Measurements from ENCODE around the gene LAMTOR5.

LAMTOR5 gene

DNA sequence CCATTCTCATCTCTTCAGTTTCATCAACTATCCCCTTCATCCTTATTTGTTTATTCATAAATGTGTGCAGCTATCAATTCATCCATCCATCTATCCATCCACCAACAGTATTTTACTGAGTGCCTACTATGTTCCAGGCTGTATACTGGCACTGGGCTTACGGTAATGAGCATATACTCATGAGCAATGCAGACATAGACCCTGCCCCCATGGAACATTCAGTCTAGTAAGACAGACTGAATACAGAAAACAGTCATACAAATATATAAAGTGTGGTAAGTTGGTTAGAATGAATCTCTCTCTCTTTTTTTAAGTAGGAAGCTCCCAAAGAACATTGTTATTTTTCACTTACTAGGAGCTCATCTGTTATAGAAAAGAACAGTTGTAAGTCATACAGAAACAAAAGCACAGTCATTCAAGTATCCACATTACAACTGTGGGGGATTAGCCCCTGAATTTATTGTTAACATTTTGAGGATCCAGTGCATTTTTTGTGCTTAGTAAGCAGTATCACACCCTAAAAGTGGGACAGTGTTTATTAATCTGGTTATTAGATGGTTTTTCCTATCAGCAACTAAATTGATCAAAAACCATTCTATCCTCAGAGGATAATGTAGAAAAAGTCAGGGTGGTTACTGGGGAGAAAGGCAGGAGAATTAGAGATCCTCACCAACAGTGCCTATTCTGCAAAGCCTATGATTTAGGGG is 20.3 kb downstream of the LAMTOR5 start:
- no peak for DNase-seq (ENCODE audit: low read depth in 2 of 2)

DNA sequence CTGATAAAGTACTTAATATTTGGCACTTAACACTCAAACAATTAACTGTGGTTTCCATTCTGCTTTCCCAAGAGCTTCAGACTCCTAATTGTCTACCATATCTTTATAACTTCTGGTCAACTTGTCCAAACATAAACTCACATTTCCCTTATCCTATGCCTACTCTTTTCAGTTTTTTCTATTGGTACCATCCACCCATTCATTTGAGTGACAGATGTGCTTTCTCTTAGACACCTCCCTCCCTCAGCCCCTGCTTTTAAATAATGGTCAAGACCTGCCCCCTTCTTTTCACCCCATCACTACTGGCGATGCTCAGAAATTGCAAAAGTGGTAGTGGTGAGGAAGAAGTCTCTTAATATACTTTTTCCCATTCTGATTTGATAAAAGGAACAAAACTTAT is 22.1 kb downstream of the LAMTOR5 start:
- DNase-seq (ENCODE audit: low read depth in 2 of 2) = no peak

DNA sequence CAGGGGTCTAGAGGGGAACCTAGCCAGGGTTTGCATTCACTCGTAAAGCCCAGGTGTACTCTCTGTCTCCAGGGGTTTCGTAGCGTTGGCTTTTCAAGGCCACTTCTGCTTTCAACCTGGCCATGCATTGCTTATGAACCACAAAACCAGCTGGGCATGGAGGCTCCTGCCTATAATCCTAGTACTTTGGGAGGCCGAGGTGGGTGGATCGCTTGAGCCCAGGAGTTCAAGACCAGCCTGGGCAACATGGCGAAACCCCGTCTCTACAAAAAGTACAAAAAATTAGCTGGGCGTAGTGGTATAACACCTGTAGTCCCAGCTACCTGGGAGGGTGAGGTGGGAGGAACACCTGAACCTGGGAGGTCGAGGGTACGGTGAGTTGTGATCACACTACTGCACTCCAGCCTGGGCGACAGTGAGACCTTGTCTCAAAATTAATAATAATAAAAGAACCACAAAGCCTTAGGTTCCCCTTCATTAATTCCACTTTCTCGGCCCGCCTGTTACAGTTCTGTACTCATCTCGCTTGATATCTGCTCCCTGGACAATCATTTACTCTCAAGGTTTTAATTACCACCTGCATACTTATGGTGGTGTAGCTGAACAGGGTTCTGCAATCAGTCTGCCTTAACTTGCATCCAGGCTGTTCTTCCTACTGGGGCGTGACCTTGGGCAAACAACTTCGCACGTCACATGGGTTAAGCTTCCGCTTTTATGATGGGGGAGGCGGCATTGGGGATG is 22.7 kb downstream of the LAMTOR5 start:
- DNase-seq (ENCODE audit: low read depth in 2 of 2) = no peak

DNA sequence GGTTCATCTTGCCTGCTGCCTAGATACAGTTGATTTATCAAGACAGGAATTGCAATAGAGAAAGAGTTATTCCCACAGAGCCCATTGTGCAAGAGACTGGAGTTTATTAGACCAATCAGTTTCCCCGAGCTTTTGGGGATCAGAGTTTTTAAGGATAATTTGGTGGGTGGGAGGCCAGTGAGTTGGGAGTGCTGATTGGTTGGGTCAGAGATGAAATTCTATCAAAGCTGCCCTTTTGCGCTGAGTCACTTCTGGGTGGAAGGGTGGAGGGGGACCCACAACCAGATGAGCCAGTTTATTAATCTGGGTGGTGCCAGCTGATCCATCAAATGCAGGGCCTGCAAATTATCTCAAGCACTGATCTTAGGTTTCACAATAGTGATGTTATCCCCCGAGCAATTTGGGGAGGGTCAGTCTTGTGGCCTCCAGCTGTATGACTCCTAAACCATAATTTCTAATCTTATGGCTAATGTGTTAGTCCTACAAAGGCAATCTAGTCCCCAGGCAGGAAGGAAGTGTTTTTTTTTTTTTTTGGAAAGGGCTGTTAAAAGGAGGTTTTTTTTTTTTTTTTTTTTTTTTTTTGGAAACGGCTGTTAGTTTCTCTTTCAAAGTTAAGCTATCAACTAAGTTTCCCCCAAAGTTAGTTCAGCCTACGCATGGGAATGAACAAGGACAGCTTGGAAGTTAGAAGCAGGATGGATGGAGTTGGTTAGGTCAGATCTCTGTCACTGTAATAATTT is 24.1 kb downstream of the LAMTOR5 start:
- DNase-seq (ENCODE audit: low read depth in 2 of 2) = no peak

DNA sequence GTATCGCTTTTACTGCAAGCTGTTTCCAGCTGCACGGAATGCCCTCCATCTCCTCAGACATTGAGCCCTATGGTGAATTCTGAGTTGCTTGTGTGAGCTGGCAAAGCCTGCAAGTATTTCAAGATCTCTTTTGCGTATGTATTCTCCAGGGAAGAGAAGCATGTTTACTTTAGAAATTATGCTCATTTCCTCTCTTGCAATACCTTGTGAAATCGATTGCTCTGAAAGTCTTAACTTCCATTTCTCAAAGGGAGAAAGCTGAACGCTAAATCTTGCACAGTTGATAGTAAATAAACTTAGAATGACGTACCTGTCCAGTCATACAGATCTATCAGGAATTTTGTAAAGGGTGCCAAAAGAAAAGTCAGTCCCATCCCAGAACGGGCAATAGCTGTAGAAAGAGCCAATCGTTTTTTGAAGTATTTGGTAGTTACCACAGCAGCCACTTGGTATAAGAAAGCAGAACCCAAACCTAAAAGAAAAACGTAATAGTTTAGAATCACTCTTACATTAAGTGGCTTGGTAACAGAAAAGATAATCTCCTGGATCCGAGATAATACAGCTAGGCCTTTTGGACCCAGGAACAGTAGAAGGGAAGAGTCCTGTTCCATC is 26.7 kb downstream of the LAMTOR5 start:
- DNase-seq (ENCODE audit: low read depth in 2 of 2) = no peak

DNA sequence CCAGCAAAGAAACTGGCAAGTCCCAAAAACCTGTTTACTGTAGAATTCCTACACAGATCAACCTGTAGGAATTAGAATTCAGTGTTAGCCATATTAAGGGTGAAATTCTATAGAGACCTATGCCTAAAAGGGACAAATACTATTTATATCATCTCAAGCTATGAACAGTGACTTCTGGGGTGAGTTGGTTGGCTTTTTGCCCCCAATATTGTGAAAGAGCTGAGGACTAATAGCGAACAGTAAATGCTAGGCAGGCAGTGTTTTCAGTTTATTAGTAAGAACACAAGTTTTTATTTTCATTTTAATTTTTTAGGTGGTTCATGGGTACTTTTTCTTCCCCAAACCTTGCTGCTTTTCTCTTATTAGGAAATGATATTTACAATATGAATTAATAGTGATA is 32.0 kb downstream of the LAMTOR5 start:
- DNase-seq (ENCODE audit: low read depth in 2 of 2) = no peak

DNA sequence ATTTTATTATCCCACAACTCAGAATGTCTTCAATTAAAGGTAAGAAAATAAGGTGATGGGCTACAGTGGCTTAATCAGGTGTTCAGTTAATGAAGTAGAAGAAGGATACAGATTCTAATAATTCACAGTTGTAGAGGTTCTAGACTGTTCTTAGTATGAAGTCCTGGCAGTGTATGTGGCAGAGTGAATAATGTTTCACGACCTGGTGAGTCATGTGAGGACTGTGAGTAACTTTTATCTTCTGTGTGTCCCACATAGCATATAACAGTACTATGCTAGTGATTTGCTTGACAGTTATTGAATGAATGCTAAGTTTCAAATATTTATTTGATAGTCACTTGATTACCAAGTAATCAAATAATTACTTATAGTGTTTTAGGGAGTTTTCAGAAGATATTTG is 36.7 kb downstream of the LAMTOR5 start:
- no peak for DNase-seq (ENCODE audit: low read depth in 2 of 2)

DNA sequence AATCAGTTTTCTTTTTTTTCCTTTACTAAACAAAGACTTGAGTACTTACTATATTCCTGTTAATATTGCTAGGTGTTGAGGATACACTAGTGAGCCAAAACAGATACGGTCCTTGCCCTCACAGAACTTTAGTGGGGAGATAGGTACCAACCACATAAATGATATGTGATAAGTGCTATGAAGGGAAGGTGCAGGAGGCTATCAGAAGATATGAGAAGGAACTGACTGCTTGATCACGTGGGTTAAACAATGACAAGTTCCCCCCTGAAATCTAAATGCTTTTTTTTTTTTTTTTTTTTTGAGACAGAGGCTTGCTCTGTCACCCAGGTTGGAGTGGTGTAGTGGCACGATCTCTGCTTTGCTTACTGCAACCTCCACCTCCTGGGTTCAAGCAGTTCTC is 43.3 kb downstream of the LAMTOR5 start:
- DNase-seq (ENCODE audit: low read depth in 2 of 2) = no peak

DNA sequence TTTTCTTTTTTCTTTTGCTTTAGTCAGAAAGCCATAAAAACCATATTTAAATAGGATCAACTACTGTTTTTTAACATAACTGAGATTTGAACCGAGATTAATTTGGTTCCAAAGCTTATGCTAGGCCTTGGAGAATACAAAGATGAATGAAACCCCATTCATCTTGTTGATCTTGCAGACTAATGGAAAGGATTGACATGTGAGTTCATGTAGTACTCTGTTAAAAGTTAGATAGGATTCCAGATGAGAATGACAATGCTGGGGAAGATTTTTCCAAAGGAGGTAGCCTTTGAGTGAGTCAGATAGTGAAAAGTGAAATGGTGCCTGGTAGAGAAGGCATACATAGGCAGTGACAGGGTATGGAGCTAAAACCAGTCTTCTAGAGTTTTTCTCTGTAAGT is 45.6 kb downstream of the LAMTOR5 start:
- no peak for DNase-seq (ENCODE audit: low read depth in 2 of 2)

DNA sequence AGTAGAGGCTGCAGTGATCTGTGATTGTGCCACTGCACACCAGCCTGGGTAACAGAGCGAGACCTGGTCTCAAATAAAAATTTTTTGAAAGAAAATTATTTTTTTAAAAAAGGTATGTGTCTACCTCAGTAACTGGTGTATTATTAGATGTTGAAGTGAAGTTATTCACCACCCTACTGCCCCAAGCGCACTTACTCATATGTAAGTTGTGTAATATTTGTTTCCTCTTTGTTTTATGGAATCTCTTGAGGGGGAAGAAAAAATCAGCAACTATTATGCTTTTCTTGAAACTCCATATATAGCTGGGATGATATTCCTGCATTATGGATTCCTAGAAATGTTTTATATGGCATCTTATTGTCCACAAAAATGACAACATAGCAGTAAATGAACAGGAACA is 47.1 kb downstream of the LAMTOR5 start:
- no peak for DNase-seq (ENCODE audit: low read depth in 2 of 2)

DNA sequence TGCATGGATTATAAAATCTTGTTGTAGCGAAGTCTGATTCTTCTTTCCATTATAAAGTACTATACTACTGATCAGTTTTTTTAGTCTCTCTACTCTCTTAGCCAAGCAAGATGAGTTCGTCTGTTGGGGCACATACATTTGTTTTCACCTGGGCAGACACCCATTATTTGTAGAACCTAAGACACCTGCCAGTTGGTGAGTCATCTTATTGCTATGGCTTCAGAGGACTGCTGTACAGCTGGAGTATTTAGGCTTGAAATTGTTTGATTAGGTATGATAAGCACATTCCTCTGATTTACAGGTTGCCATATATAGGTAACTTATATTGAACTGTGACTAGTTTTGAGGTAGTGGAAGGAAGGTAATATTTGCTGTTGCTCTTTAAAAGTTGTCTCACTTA is 51.1 kb downstream of the LAMTOR5 start:
- DNase-seq (ENCODE audit: low read depth in 2 of 2) = no peak

DNA sequence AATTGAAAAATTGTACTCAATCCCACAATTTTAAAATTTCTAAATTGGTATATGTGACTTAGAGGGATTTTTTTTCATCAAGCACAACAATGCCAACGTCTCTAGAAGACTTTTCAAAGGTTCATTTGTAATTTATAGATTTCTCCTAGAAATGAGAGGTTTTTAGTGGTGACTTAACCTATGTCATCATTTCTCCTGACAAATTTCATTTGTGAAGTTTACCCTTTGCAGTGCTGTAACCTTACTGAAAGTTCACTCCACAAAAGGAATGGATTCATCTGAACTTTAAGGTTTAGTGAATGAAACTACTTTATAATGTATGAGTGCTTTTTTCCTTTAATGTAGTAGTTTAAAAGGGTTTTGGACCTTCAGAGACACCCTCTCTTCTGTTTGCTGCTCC is 52.2 kb downstream of the LAMTOR5 start:
- no peak for DNase-seq (ENCODE audit: low read depth in 2 of 2)

Measured in stimulated activated CD4-positive, alpha-beta T cell treated with anti-CD3 and anti-CD28 coated beads, Interleukin-1b, Interleukin-23, amount 100 ng/mL, for 4 hours (primary cell).